GM18861 (cell line): ENCODE measurements around the gene WASF1.
A peak's percentile ranks its signal among the peaks of the same experiment; 100 is the strongest.

Experiments
- ATAC-seq: cut with Tn5 transposase; IDR thresholded peaks from one replicate; pipeline ENCODE4 v1.9.1; 2021; ENCODE audit not compliant: unreplicated experiment

Gene WASF1

DNA sequence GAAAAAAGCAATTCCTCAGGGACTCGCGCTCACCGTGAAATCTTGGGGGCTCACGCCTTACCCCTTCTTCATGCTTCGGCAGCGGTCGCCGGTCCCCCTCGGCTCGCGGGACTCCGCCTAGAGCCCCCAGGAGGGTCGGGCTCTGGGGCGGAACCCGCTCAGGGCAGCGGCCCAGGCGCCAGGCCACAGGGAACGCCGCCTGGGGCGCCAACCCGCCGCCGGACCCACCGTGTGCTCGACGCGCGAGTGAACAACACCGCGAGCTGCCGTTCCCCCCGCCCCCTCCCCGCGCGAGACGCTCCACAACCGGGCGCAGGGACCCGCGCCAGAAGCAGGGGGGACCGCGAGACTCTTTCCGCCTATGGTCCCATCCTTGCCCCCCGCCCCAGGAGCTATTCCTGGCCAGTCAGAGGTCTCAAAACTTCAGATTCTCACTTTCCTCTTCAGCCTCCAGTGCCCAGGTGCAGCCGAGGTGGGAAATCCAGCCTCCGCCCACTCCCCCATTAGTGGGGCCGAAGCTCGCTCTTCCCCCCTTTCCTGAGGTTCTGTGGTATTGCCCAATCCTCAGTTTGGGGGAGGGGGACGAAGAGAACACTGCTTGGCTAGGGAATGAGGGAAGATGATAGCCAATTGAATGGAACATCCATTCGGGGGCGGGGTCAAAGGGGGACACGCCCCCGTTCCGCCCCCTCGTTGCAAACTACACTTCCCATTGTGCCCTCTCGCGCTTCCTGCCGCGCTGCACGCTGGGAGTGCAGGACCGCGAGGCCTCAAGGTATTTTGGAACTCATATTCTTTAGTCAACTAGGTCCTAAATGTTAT is at the start of gene WASF1:
Gene WASF1, minus strand, starts transcription at position 265 of the 822 bp plus-strand sequence. CDS start 52,069 bp downstream, outside the sequence.
- peak; percentile 88 for ATAC-seq

DNA sequence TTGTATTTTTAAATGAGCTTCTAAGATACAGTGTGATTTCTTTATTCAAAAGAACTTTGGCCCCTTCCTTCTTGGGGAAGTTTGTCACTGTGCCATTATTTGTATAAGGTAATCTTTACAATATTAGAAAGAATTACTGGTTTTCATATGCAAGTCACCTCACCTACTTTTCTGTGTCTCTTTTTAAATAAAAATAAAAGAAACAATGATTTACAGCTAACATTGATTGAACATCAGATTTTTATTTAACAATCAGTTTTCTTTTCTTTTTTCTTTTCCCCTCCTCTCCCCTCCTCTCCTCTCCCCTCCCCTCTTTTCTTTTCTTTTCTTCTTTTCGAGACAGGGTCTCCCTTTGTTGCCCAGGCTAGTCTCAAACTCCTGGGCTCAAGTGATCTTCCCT is 46.8 kb upstream of the WASF1 start:
- ATAC-seq, result no peak

DNA sequence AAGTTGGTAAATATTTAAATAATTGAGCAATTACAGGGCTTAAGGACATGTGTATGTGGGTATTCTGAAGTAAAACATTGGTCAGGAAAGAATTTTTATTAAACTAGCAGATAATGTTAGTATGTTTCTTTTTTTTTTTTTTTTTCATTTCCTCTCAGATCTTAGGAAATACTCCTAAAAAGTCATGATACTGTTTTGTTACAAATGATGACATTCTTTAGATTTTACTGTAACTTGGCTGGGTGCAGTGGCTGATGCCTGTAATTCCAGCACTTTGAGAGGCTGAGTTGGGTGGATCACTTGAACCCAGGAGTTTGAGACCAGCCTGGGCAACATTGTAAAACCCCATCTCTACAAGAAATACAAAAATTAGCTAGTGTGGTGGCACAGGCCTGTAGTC is 42.3 kb upstream of the WASF1 start:
- ATAC-seq, result no peak

DNA sequence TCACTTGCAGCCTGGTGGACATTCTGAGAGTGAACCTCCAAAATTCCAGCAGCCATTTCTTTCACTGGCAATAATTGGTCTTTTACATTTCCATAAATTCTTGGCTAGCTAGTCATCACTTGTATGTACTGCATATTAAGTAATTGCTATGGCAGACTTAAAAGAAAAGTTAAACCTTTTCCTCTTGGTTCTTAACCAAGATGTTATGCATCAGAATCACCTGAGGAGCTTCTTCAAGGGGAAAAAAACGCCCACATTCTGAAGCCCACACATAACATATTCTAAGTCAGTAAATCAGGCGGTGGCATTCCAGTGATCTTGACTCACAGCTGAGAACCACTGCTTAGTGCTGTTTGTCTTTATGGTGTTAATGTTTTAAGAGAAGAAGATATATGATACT is 37.8 kb upstream of the WASF1 start:
- no peak for ATAC-seq

DNA sequence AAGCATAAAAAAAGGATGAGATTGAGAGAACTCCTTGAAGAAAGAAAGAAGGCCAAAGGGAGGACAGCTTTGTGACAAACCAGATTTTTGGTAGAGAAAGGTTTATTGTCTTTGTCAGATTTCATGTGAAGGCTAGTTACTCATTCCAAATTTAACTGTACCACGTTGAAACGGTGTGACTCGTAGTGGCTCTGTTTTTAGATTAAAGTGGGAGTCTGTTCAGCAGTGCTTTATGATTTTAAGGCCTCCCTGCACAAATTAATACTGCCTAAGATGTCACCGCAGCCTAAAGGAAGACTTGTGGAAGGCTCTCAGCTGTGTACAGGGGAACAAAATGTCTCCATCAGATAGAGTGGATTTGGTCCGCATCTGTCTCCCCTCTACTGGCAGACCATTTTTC is 36.7 kb upstream of the WASF1 start:
- no peak for ATAC-seq

DNA sequence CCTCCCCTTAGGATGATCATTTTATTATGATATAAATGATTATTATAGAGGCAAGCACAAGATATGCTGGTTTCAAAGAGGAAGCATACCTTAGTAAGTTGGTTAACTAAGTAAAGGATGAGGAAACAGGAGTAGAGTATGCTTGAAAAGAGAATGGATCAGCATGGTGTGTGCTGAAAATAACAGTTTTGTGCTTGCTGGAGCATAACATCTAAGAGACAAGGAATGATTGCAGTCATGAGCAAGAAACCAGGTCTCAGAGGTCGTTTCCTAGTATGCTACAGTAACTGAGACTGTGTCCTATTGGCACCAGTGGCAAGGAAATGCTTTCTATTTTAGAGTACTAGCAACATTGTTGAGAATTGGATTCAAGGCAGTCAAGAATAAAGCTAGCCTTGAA is 34.9 kb upstream of the WASF1 start:
- ATAC-seq, result no peak

DNA sequence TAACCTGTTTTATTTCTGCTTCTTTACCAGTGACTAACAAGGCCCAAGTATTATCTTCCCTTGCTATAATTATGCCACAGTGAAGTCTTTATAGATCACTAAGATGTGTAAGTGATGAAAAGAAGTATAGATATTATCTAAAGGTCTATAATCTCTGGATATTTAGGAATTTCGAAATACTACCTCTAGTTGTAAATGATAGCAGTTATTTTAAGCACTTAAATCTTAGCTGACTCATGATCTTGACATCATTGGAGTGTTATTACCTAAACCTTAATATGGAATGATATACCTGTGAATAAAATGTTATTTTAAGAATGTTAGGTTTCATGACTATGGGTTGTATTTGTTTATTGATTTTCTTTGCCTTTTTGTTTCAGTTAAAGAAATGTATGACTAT is 32.3 kb upstream of the WASF1 start:
- ATAC-seq, result no peak

DNA sequence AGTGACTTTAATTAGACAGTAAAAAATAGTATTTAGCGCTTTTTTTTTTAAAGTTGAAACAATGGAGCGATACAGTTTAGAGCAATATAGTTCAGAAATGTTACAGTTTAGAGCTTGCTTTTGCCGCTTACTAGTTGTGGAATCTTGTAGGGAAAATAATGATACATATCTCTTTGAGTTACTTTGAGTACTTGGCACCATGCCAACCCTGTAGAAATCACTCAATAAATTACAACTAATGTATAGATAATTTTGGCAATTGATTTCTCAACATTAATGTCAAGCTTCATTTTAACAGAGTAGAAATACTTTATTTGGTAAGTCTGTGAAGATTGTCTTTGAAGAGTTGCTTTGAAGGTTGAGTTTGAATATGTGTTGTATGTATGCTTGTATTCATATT is 28.2 kb upstream of the WASF1 start:
- no peak for ATAC-seq

DNA sequence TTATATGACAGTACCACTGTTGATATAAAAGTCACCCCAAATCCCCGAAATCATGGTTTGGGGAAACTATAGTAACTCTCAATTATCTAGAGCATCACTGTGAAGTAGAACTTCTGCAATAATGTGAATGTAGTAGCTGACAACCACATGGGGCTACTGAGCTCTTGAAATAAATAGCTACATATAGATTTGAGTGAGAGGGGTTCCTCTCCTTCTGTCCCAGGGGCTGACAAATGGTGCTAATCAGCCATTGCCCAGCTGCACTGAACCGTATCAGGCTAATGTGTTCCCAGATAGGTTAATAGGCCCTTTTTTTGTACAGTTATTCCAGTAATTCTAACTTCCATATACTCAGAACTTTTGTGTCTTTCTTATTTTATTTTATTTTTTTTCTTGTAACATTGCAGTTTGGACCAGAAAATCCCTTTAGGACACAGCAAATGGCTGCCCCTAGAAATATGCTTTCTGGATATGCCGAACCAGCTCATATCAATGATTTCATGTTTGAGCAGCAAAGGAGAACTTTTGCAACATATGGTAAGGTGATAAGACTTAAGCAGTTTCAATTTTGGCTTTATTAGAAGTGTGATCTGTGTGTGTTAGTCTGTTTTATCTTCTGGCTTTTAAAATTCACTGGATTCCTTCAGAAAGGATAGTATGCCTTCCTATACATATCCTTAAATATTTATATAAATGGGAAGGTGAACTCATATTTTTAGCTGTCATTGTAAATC is 21.8 kb upstream of the WASF1 start:
- ATAC-seq, result no peak

DNA sequence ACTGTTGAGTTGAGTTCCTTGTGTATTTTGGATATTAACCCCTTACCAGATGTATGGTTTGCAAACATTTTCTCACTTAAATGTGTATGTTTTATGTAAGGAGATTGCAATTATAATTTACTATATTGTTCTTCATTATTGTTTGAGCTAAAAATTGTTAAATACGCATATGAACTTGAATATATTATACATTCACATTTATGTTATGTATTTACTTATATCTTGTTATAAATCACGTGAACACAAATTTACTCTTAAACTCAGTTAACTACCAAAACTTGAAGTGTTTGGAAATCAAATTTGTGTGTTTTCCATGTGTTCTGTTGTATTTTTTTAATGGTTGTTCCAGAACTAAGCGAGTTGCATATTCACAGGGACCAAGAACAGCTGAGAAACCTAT is 19.1 kb upstream of the WASF1 start:
- no peak for ATAC-seq

DNA sequence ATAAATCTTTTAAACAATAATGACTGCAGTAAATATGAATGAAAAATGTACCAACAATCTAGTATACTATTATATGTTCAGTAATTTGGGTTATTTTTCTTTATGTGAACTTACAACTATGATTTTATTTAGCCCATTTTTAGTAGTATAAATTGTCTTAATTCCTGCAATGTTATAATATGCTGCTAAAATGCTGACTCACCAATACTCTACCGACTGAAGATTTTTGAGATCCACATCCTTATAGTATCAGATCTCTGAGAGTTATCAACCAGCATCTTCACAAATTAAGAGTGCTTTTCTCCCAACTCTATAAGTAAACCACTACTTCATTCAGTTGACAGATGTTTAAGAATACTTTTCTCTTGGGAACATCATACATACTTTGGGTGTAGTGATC is 17.4 kb upstream of the WASF1 start:
- ATAC-seq, result no peak

DNA sequence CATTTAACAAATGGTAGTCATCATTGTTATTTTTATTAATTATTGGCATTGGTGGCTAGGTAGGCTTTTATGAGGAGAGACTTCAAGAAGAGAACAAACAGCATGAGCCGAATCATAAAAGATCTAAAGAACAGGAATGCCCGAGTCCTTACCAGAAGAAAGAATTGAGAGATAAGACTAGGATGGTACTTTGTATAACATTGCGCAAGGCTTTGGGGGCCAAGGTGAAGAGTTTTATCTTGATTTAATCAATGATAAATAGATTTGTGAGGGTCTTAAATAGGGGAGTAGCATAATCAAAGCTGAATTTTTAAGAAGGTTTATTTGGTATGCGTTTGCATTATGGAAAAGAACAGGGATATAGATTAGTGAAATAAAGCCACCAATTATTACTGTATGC is 16.2 kb upstream of the WASF1 start:
- no peak for ATAC-seq

DNA sequence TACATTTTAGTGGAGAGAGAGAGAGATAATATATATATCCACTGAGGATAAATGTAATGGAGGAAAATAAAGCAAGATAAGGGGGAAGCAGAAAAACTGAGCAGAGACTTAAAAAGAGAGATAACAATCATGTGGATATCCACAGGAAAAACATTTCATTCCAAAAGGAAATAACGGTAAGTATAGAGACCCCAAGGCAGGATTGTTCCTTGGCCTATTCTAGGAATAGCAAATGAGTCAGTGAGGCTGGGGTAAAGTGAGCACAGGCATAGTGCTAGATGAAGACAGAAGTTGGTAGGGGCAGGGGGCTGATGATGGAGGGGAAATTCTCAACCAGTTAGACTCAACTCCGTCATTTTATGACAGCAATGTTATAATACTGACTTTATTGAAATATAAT is 12.0 kb upstream of the WASF1 start:
- no peak for ATAC-seq

DNA sequence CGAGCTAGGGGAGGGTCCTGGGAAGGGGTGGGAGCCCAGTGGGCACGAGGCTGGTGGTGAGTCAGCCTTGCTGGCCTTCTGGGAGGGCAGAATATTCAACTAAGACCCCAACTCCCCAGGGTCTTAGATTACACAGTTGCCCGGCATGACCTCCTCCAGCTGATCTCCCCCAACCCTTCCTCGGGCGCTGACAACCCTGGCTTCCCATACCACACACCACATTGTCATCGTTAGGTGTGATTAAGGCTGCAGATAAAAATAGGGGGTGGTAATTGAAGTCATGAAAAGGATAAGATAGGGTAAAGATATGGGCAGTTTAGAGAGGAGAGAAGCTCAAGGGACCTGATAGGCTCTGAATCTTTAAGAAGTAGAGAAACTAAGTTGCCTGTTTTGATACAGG is 11.3 kb upstream of the WASF1 start:
- ATAC-seq, result no peak

DNA sequence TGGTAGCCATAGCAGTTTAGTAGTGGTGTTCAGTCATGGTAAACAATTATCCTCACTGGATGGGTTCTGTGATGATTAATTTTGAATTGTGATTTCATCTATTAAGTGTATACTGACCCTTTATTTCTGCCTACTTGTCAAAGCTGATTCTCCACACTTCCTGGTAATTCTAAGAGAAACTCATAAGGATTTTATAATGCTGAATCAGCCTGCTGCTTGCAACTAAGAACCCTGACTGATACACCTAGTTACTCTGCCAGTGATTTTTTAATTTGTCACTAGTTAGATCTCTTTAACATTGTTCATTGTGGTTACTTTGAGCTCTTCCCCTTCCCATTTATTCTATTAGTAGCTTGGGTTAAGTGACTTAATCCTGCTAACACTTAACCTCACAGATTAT is 9.3 kb upstream of the WASF1 start:
- no peak for ATAC-seq

DNA sequence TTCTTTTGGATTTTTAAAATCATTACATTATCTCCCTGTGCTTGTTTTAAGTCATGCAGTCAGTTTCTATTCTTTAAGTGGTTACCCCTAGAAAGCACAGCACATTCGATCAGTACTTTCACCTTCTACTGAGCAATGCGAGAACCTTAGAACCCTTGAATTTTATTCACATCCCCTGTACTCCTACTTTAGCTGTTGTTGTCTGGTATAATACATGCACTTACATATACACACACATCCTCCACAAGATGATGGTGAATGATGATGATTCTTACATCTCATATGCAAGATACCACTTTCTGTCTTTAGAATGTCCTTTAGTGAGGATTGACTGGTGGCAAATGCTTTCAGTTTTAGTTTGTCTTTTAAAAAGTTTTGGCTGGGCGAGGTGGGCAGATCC is 6.4 kb upstream of the WASF1 start:
- ATAC-seq, result peak; percentile 44

DNA sequence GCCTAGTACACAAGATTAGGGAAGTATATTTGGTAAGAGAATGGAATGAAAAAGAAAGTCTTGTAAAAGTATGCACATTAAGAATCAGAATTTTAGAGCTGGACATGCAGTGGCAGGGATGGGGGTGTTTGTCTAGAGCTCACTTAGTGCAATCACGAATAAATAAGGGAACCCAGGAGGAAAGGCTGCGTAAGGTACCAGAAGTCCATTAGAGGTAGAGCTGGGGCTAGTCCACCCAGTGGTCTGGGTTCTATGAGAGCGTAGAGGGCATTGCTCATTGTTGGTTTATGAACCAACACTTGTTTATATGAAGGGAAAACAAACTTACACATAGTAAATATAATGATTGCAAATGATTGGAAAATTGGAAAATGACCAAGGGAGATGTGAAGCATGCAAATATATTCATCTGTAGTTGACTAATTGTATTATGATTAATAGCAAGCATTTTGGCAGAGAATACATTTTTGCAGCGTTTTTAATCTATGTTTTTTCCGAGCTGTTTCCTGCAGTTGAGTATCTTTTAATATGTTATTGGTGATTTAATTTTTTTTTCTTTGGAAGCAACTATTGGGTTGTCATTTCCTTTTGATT is 3.9 kb upstream of the WASF1 start:
- ATAC-seq, result no peak

DNA sequence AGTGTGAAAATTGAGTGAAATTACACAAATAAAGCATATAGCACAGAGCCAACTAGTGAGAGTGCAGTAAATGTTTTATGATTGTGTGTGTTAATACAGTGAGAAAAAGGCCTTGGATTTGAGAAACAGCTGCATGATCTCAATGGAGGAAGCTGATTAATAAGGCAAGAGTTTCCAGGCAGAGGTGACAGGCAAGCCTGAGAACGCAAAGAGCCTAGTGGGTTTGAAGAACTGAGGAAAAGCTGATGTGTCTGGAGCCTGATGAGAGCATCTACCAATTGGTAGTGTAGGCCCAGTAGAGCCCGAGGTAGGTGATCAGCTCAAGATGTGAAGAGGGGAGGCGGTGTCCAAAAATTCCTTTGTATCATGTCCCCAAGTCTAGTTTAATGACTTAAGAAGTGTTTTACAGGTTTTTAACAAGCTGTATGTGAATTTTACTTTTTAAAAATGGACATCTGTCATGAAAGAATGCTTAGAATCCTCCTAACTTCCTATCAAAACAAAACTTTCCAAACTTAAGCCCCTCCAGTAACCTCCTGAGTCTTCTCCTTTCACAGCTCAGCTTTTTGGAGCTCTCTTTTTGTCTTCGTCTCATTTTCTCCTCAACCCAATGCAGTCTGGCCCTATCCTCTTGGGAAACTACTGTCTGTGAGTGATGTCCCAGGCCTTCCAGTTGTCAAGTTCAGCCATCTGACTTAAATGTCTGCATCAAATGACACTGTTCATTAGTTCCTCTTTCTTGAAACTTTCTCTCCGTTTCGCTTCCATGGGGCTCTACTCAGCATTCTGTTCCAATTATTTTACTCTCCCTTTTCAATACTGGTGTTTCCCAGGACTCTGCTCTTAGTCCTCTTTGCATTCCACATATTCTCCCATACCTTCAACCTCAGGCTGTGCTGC is 1.9 kb upstream of the WASF1 start:
- ATAC-seq, result peak; percentile 17

DNA sequence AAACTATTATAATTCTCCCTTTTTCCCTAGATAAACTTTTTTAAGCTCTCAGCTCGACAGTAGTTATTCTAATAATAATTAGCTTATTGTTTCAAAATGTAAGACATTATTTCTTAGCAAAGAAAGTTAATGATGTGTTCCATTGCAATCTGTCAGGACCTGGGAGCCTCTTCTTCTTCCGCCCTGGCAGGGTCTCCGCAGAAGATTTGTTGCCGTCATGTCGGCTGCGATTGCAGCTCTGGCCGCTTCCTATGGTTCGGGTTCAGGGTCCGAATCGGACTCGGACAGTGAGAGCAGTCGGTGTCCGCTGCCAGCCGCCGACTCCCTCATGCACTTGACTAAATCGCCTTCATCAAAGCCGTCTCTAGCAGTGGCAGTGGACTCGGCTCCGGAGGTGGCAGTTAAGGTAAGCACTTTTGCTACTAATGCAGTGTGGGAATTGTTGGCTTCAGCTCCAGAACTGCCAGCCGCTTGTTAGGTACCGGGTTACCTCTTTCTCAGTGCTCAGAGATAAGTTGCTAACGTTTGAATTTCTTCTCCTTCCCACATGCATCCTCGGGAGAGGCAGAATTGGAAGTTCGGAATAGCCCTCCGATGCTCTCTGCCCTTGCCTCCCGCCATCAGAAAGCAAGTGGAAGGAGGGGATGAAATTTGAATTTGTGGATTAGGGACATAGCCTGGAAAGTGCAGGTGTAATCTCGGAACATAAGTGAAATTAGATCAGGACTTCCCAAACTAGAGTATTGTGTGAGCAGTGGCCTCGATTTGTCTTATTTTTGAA is 948 bp upstream of the WASF1 start, which contains the start of gene CDC40:
Gene CDC40, plus strand, starts transcription at position 200 of the 781 bp plus-strand sequence. Its CDS starts 18 bp downstream, at position 218.
- peak; percentile 45 for ATAC-seq
